Subcutaneous preadipocyte (primary cell): ENCODE measurements around the gene PRR23C. TPM values are rescaled to one million over a fixed set of nuclear protein-coding genes. Genes with fewer than 3 reads are reported as not detected.

Experiments
- total RNA-seq: library from RNA; depleted of rRNA; stranded (reverse); fragments of >200 nt; gene quantifications from 2 replicates; pipeline ENCODE4 v1.2.3, GENCODE V29; 2012

PRR23C gene
- total RNA-seq: not detected in 2 replicates

GRCh38 chr3:139044366-139045210 is at the start of gene PRR23C:
Gene PRR23C, minus strand, starts transcription at chr3:139044892. Its CDS starts 272 bp downstream, at chr3:139044620.

GRCh38 chr3:139020868-139021234 is 23.8 kb downstream of the PRR23C start, which contains the start of gene PRR23B:
Gene PRR23B, minus strand, starts transcription at chr3:139020926. Its CDS starts 265 bp downstream, at chr3:139020661.

GRCh38 chr3:139006051-139006716 is 38.5 kb downstream of the PRR23C start, which contains the start of gene PRR23A:
Gene PRR23A, minus strand, starts transcription at chr3:139006268. Its CDS starts 0 bp downstream, at chr3:139006268.

Other genes starting within 250 kb of the PRR23C start
- 4.4 and 10.2 TPM in 2 replicates for gene PIK3CB, start 210.0 kb downstream of the PRR23C start, total RNA-seq
- gene FOXL2, start 97.8 kb downstream of the PRR23C start, total RNA-seq: under 0.01 and 0.39 TPM in 2 replicates
- under 0.01 and 0.78 TPM in 2 replicates for gene FOXL2NB, start 97.7 kb downstream of the PRR23C start, total RNA-seq
- not detected in 2 replicates for gene PRR23A, start 38.6 kb downstream of the PRR23C start, total RNA-seq
- gene PRR23B, start 24.0 kb downstream of the PRR23C start, total RNA-seq: not detected in 2 replicates